ENCODE data around the gene MRPL11.

DNA sequence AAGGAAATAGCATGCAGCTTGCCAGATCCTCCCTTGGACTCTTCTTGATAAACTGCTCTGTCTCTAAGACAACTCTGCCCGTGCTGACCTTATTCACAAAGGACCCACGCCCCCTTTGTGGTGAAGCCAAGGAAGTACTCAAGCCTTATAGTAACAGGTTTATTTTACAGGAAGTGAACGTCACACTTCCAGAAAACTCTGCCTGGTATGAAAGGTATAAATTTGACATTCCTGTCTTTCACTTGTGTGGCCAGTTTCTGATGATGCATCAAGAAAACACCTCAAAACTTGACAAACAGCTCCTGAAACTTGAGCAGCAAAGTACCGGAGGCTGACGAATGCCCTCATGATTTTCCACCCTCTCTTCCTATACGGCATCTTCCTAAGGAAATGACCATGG, 15.6 kb upstream of the MRPL11 start:
- TF ChIP-seq, protein P1, sequence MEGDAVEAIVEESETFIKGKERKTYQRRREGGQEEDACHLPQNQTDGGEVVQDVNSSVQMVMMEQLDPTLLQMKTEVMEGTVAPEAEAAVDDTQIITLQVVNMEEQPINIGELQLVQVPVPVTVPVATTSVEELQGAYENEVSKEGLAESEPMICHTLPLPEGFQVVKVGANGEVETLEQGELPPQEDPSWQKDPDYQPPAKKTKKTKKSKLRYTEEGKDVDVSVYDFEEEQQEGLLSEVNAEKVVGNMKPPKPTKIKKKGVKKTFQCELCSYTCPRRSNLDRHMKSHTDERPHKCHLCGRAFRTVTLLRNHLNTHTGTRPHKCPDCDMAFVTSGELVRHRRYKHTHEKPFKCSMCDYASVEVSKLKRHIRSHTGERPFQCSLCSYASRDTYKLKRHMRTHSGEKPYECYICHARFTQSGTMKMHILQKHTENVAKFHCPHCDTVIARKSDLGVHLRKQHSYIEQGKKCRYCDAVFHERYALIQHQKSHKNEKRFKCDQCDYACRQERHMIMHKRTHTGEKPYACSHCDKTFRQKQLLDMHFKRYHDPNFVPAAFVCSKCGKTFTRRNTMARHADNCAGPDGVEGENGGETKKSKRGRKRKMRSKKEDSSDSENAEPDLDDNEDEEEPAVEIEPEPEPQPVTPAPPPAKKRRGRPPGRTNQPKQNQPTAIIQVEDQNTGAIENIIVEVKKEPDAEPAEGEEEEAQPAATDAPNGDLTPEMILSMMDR (conservative IDR thresholded peaks at IDR 0.05 in 1 of 2, IDR thresholded peaks at IDR 0.05 in 1 of 2; ENCODE audit: low read depth in 1 of 2, low read length in 2 of 2), result no peak
- TF ChIP-seq EZH2 (IDR thresholded peaks at IDR 0.05; ENCODE audit: low read length, missing control alignments), result no peak

All from fibroblast of lung (primary cell).